Upper lobe of left lung (tissue), 4 donors: ENCODE results near the gene PAK1IP1.

Experiments
- CTCF ChIP-seq, 6 experiments: fragments of 450-650 bp in 4 of 6; fragments of 200-600 bp in 2 of 6; sonication (generic) in 2 of 6; IDR thresholded peaks; one replicate each; pipeline ENCODE4 v1.5.1; 2016 to 2019; ENCODE audit warnings: antibody characterized with exemption in 6 of 6
- EP300 ChIP-seq, 4 donors: sonication (generic); formaldehyde crosslinking; IDR thresholded peaks; one replicate each; pipeline ENCODE4 v1.5.1; 2017; ENCODE audit warnings: antibody characterized with exemption in 4 of 4, control low read depth in 2 of 4
- POLR2A ChIP-seq, 4 donors: fragments of 450-650 bp; IDR thresholded peaks; one replicate each; pipeline ENCODE4 v1.5.1; 2016 to 2017; ENCODE audit warnings: antibody characterized with exemption in 4 of 4, mild to moderate bottlenecking in 2 of 4
- POLR2AphosphoS5 ChIP-seq, 2 donors: sonication (generic); formaldehyde crosslinking; IDR thresholded peaks; one replicate each; pipeline ENCODE4 v1.5.1; 2017; ENCODE audit warnings: antibody characterized with exemption in 2 of 2

GRCh38 chr6:10676403-10676802 is 18.4 kb upstream of the PAK1IP1 start:
- TF ChIP-seq CTCF (IDR thresholded peaks at IDR 0.05), result no peak
- no peak for TF ChIP-seq POLR2A (IDR thresholded peaks at IDR 0.05)
- no peak for TF ChIP-seq POLR2AphosphoS5 (IDR thresholded peaks at IDR 0.05)
- no peak for TF ChIP-seq EP300 (IDR thresholded peaks at IDR 0.05)
